GM13976 (cell line): ENCODE data around the gene HPN.

ENCODE experiments used
- DNase-seq: peaks from one replicate; pipeline ENCODE4 v3.0.0; 2012; ENCODE audit warnings: low spot score
- CTCF ChIP-seq: IDR thresholded peaks from 2 replicates; pipeline ENCODE4 v1.5.1; 2012; ENCODE audit warnings: borderline replicate concordance, mild to moderate bottlenecking; ENCODE audit not compliant: insufficient read depth; ENCODE audit errors: extremely low read depth, missing control alignments, control extremely low read depth
- in situ Hi-C: fragments of 300-500 bp; cut with MboI; formaldehyde crosslinking; loops from one replicate; pipeline ENCODE4 v1.12.0; 2022; ENCODE audit warnings: low sequenced_read_pairs, mixed read lengths, inconsistent platforms; ENCODE audit not compliant: unreplicated experiment

HPN gene

GRCh38 chr19:35029737-35030256 lies 11.7 kb upstream of the HPN start:
- in situ Hi-C loops = no loop called here
- no peak for DNase-seq
- no peak for TF ChIP-seq CTCF

- no peak for TF ChIP-seq CTCF
- peak; percentile 72 for DNase-seq
- in situ Hi-C loops = no loop called here
Measured at GRCh38 chr19:35030257-35031071, 11.1 kb upstream of the HPN start, which contains the start of gene SCN1B. Gene SCN1B (plus strand): TSS chr19:35030470. CDS start chr19:35030821, 351 bp downstream.

GRCh38 chr19:35031072-35031881 lies 10.2 kb upstream of the HPN start:
- DNase-seq = no peak
- TF ChIP-seq CTCF = no peak
- in situ Hi-C loops = no loop called here

GRCh38 chr19:35032356-35032865 lies 9.1 kb upstream of the HPN start:
- in situ Hi-C loops = no loop called here
- no peak for TF ChIP-seq CTCF
- DNase-seq = no peak

- no peak for TF ChIP-seq CTCF
- in situ Hi-C loops = no loop called here
- no peak for DNase-seq
Measured at GRCh38 chr19:35033067-35034004, 8.2 kb upstream of the HPN start.
